AG09309 (cell line): ENCODE measurements around the gene CIPC.

Source experiments
- DNase-seq: peaks from one replicate; pipeline ENCODE4 v3.0.0-alpha.2; 2010; ENCODE audit warnings: low read depth
- H3K4me3 ChIP-seq: 2 replicates; pipeline ENCODE4 v1.5.1; 2011; ENCODE audit warnings: mild to moderate bottlenecking, low read depth, low read length, moderate library complexity; ENCODE audit not compliant: control insufficient read depth
- CTCF ChIP-seq: IDR thresholded peaks from 2 replicates; pipeline ENCODE4 v1.5.1; 2011; ENCODE audit warnings: mild to moderate bottlenecking, low read depth, low read length, inconsistent platforms; ENCODE audit not compliant: insufficient read depth, control insufficient read depth; ENCODE audit errors: missing control alignments

CIPC gene

GRCh38 chr14:77114609-77115008, 16.6 kb downstream of the CIPC start:
- DNase-seq: no peak
- no peak overlapping the region for H3K4me3 ChIP-seq
- no peak for TF ChIP-seq CTCF

- TF ChIP-seq CTCF: no peak
- DNase-seq: no peak
- no peak overlapping the region for H3K4me3 ChIP-seq
Measured at GRCh38 chr14:77116172-77116817, 18.2 kb downstream of the CIPC start.

- DNase-seq: no peak
- H3K4me3 ChIP-seq: no peak overlapping the region
- no peak for TF ChIP-seq CTCF
Measured at GRCh38 chr14:77119851-77120250, 21.8 kb downstream of the CIPC start.

GRCh38 chr14:77120771-77121743, 23.0 kb downstream of the CIPC start:
- H3K4me3 ChIP-seq: no peak overlapping the region
- no peak for DNase-seq
- no peak for TF ChIP-seq CTCF

DNA sequence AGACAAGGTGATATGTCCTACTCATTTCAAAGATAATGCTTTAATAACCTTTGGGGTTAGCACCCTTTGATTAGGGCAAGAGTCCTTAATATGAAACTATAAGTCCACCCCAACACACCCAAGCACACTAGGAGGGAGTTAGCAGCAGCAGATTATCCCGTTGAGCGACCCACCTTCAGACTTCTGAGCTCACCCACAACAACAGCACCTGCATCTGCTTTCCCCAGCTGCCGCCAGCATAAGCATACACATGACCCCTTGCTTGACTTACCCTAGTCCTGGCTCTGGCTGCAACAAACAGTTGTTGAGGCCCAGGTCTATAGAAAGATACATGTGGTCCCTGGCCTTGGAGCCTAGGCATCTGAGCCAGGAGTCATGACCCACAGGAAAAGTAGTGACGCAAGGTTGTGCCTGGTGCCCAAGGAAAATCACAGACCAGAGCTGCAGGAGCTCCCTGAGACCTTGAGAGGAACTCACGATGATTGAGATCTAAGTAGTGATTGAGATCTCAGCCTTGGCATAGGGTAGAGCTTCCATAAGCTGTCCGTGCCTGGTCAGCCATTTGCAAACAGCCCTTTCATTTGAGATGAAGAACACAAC, 24.6 kb downstream of the CIPC start:
- no peak for DNase-seq
- H3K4me3 ChIP-seq: no peak overlapping the region
- no peak for TF ChIP-seq CTCF

DNA sequence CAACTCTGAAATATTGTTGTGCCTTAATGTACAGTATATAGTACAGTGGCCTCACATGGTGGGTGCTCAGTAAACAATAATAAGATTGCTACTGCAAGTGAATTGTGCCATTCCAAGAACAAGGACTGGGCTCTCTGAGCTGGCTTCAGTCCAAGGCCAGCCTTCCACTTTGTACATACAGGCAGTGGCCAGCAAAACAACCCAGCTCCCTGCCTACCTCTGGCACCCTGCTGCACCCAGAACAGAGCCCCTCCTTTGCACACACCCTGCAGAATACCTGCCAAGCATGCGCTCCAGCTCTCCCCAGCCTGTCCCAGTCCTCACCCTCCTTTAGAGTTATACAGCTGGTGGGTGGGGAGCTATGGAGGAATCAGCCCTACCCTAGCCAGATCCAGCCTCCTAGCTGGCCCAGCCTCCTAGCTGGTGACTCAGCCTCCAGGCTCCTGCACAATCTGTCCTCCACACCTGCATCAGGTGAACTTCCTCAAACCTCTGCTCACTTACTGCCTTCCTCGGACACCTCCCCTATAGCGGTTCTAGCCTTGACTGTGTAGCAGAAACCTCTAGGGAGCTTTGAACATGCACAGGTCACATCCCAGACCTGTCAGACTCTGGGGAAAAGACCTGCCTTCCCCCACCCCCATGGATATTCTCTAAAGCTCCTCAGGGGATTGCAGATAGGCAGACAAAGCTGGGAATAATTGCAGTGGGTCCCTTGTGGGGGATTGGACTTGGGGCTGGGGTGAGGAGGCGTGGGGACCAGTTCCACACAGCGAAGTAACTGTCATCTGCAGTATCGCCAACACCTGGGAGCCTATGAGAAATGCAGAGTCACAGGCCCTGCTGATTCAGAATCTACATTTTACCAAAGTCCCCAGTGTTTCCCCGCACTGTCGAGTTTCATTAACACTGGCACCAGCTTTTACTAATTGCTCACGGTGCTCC, 25.6 kb downstream of the CIPC start:
- no peak for TF ChIP-seq CTCF
- DNase-seq: no peak
- H3K4me3 ChIP-seq: no peak overlapping the region
